Stimulated activated CD4-positive, alpha-beta T cell treated with anti-CD3 and anti-CD28 coated beads, Interleukin-2, amount 100 ng/mL, for 24 hours (primary cell): ENCODE data around the gene SHC1.
"Not testable (repeated sequence)": the region's sequence is repeated elsewhere in the genome, so short reads cannot be mapped to it uniquely, and the experiment has no call there.

Experiments used
- DNase-seq, 2 donors: peaks; one replicate each; pipeline ENCODE4 v3.0.0-alpha.2; 2020

SHC1 gene

GRCh38 chr1:154995301-154995983 is 24.9 kb upstream of the SHC1 start:
- DNase-seq: not testable (repeated sequence)

DNA sequence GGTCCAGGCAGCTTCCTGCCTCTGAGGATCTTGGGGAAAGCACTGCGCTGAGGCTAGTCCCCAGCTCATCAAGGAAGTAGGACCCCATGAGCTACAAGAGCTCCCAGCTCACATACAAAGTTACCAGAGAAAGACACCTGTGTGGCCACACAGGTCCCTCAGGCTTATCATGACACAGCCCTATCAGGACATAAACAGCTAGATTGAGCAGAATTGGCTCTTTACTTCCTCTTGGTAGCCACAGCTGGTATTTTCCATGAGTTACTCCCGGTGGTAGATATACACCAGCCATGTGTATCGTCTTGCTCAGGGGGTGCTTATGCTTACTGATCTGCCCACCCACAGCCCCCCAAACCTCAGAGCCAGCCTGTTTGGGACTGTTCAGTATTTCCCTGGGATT is 24.0 kb upstream of the SHC1 start:
- DNase-seq: no peak

GRCh38 chr1:154994269-154994587 is 23.7 kb upstream of the SHC1 start:
- no peak for DNase-seq

DNA sequence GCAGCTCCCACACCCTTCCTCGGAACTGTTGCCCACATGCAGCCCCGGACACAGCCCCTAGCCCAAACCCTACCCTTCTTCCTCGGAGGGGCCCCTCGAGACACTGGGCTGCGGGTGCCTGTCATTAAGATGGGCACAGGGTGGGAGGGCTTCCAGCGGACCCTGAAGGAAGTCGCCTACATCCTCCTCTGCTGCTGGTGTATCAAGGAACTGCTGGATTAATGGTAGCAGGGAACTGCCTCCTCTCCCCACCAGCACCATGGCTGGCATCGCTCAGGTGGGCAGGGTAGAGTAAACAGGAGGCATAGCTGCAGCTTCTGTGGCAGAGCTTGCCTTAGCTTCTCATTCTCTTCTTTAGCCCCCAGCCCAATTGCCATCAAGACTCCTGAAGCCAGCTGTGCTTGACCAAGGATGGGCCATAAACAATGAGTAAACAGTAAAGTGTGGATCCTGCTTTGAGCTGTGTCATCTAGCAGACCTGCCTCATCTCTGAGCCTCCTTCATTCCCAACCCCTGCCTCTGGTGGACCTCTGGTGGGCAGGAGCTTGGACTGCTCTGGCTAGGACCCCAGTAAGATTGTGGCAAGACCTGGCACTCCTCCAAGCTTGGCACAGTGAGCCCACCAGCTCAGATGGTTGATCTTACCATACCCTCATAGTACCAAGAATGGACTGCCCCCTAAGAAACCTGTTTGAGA is 23.2 kb upstream of the SHC1 start, which contains the start of gene LENEP:
Gene LENEP, plus strand, starts transcription at position 15 of the 697 bp plus-strand sequence. Its CDS starts 22 bp downstream, at position 37.
- no peak for DNase-seq

DNA sequence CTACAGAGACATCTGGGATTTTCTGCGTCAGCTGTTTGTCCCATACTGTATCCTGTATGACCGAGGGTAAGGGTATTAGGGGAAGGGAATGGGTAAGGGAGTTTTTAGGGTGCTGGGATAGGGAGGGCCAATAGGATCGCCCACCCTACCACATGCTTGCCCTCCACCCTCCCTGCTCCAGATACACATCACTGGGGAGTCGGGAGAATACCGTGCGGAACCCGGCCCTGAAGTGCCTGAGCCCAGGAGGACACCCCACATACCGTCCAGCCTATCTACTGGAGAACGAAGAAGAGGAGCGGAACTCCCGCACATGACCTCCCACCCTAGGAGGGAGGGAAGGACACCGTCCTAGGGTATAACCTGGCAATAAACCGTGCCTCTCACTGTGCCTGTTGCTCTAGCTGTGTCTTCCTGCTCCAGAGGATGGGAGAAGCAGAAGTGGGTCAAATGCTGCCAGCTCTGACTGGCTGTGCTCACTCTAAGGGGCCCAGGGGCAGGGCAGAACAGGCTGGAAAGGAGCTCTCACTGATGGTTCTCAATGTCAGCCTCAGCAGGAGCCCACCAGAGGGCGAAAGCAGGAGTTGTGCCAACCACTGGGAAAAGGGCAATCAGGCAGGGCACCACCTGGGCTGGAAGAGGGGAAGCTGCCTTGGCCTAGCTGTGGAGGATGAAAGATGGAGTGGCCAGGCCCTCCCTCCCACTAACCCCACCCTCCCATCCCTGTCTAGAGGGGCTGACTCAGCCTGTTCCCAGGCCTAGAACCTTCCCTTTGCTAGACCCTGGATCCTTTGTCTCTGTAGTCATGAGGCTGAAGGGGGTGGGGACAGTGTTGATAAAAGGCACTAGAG is 22.4 kb upstream of the SHC1 start:
- DNase-seq: no peak

GRCh38 chr1:154990276-154990675 is 19.7 kb upstream of the SHC1 start:
- no peak for DNase-seq

GRCh38 chr1:154989195-154989860 is 18.8 kb upstream of the SHC1 start:
- no peak for DNase-seq

DNA sequence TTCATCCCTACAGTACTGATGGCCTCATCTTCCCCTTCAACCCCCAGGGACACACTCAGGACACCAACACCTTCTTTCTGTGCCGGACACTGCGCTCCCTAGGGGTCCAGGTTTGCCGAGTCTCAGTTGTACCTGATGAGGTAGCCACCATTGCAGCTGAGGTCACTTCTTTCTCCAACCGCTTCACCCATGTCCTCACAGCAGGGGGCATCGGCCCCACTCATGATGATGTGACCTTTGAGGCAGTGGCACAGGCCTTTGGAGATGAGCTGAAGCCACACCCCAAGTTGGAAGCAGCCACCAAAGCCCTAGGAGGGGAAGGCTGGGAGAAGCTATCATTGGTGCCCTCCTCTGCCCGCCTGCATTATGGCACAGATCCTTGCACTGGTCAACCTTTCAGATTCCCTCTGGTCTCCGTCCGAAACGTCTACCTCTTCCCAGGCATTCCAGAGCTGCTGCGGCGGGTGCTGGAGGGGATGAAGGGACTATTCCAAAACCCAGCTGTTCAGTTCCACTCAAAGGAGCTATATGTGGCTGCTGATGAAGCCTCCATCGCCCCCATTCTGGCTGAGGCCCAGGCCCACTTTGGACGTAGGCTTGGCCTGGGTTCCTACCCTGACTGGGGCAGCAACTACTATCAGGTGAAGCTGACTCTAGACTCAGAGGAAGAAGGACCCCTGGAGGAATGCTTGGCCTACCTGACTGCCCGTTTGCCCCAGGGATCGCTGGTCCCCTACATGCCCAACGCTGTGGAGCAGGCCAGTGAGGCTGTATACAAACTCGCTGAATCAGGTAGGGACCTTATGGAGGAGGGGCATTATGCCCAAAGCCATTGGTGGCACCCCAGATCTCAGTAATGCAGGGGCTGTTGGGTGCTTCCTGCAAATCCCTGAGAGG is 17.8 kb upstream of the SHC1 start:
- peak in 1 of 2 donors; percentile 19 for DNase-seq

- no peak for DNase-seq
Observed at GRCh38 chr1:154987326-154987725, 16.8 kb upstream of the SHC1 start.

GRCh38 chr1:154986736-154987135 is 16.2 kb upstream of the SHC1 start:
- DNase-seq: not testable (repeated sequence)

DNA sequence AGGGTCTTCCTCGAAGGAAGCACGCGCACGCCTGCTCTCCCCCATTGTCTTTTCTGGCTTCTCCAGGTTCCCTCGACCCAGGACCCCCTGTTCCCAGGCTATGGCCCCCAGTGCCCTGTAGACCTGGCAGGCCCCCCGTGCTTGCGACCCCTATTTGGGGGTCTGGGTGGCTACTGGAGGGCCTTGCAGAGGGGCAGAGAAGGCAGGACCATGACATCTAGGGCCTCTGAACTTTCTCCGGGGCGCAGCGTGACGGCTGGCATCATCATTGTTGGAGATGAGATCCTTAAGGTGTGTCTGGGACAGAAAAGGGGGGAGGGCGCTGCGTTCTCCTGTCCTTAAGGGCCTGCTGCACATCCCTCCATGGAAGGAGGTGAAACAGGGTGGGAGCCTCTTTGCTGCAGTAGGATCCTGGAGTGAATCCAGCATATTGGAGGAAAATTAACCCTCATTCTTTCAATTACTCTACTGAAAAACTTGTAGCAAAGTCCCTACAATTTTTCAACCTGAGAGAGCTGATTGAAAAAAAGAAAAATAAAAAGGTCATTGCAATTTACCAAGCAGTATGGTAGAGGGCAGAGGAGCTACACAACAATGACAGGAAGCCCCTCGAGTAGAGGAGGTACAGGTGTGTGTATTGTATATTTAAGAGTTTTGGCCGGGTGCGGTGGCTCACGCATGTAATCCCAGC is 13.4 kb upstream of the SHC1 start:
- no peak for DNase-seq

DNA sequence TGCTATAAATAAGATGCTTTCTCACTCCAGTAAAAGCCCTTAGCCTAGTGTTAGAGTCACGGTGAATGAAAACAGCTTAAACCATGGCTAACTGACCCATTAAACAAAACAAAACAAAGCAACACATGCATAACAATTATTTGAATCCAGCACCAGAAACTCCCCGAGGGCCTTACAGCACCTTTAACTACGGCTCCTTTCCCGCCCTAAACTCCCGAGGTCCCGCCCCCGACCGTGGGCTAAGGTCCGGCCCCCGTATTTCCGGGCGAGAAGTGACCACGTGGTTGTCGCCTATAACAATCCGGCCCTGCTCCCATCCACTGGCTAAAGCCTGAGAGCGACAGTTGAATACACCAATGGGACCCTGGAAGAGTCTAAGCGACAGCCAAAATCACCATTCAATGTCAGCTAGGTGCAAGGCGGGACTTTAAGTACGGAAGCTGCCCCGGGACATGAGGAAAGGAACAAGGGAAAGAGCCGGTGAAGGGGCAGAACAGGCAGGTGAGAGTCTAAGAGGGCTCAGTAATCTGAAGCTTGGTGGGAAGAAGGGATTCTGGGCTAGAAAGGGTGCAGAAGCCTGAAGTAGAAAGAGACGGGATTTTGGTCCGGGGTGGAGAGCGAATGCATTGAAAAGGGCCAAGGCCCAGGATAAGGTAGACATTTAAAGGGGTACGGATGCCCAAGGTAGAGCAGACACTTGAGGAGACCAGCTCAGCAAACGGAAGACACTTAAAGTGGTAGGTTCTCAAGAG is 12.5 kb upstream of the SHC1 start, which contains the start of gene FLAD1:
Gene FLAD1, plus strand, starts transcription at position 448 of the 752 bp plus-strand sequence. CDS start 351 bp downstream, outside the sequence.
- peak; percentile 95 to 96 for DNase-seq

GRCh38 chr1:154982341-154982740 is 11.8 kb upstream of the SHC1 start:
- no peak for DNase-seq

DNA sequence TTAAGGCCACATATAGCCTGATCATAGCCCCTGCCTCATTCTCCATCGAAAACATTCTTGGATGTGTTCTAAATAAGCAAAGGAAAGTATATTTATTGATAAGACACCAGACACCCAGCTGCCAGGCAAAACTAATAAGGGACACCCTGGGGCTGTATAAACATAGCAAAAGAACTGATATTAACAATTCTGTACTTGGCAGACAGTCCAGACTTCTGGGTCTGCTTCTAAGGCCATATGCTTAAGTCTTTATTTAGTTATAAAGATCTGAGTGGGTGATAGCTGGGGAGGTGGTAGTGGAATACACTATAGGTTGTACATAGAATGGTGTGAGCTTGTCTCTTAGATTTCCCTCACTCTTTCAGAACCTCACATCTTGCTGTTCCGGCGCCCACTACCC is 7.8 kb upstream of the SHC1 start:
- DNase-seq: no peak

GRCh38 chr1:154977762-154978161 is 7.2 kb upstream of the SHC1 start:
- DNase-seq: not testable (repeated sequence)

DNA sequence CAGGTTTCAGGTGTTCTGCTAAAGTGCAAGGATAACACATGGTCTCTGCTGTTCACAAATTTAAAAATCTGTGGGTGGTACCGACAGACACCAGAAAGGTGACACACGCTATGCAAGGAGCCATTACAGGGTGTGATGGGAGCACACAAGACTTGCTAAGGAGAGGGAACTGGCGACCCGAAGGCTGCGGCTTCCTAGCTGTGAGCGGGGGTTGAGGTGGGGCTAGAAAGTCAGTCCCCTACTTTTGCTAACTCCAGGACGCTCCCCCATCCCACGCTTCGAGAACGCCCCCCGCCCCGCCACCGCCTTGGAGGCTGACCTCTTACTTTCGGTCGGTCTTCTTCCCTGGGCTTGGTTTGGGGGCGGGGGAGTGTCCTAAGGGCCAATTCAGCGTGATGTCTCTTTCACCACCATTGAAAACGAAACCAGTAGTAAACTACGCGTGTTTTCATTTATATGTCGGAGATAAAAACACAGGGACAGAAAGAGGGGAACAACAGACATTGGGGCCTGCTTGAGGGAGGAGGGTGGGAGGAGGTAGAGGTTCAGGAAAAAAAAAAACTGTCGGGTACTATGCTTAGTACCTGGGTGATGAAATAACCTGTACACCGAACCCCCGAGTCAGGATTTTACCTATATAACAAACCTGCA is 5.0 kb upstream of the SHC1 start:
- DNase-seq: peak; percentile 70 to 73

DNA sequence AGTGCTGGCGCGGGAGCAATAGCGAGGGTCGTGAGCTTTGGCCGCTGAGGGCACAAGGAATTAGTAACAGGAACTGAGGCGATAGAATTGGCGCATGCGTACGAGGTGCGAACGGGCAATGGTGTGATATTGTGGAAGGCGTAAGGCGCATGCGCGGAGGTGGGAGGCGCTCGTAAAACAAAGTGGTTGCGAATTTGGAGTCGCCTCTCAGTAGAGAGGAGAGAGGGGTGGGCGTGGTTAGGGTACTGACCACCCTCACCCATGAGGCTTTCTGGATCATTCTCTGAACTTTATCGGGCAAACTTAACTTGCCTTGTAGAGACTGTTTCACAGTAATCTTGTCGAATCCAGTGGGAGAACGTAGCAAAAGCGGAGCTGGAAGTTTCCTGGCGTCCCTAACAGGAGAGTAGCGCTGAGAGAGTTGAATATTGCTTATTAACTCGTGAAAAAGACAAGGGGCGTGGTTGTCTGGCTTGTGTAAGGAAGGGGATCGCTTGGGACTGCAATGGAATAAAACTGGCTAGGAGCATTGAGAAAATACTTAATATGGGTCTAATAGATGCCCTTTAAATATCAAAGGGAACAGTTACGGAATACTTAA is 4.4 kb upstream of the SHC1 start:
- peak; percentile 93 to 94 for DNase-seq

GRCh38 chr1:154974102-154974807 is 3.7 kb upstream of the SHC1 start, which contains the start of gene CKS1B:
Gene CKS1B, plus strand, starts transcription at chr1:154974681. Its CDS starts 65 bp downstream, at chr1:154974746.
- DNase-seq: peak; percentile 94
